Astrocyte (in vitro differentiated cells and primary cell): ENCODE measurements around the gene LRRC31. TPM values are rescaled to one million over a fixed set of nuclear protein-coding genes. Genes with fewer than 3 reads are reported as not detected.

Experiments
- DNase-seq: peaks from one replicate; pipeline ENCODE4 v3.0.0-alpha.2; 2010; ENCODE audit warnings: low read depth
- FAIRE-seq: peaks from 2 replicates; lab custom pipeline; 2011; peaks lifted over from hg19 to GRCh38; lab: Jason Lieb, UNC
- H2AFZ ChIP-seq: 2 replicates; pipeline ENCODE4 v1.6.0; 2012; ENCODE audit warnings: low read depth, low read length, inconsistent platforms
- H3K27ac ChIP-seq: 2 replicates; pipeline ENCODE4 v1.5.1; 2011; ENCODE audit warnings: low read depth, low read length, inconsistent platforms
- H3K27me3 ChIP-seq: 2 replicates; pipeline ENCODE4 v1.6.0; 2011; ENCODE audit warnings: low read length, inconsistent platforms; ENCODE audit not compliant: insufficient read depth
- H3K36me3 ChIP-seq: 2 replicates; pipeline ENCODE4 v1.5.1; 2011; ENCODE audit warnings: low read length, inconsistent platforms; ENCODE audit not compliant: insufficient read depth
- H3K4me1 ChIP-seq: 2 replicates; pipeline ENCODE4 v1.5.1; 2011; ENCODE audit warnings: low read length, inconsistent platforms; ENCODE audit not compliant: insufficient read depth
- H3K4me2 ChIP-seq: 2 replicates; pipeline ENCODE4 v1.6.0; 2012; ENCODE audit warnings: low read length, inconsistent platforms
- H3K4me3 ChIP-seq: 2 replicates; pipeline ENCODE4 v1.5.1; 2011; ENCODE audit warnings: low read depth, mild to moderate bottlenecking, low read length, inconsistent platforms; ENCODE audit not compliant: insufficient read depth
- H3K79me2 ChIP-seq: 2 replicates; pipeline ENCODE4 v1.6.0; 2012; ENCODE audit warnings: mild to moderate bottlenecking, low read length, inconsistent platforms; ENCODE audit not compliant: insufficient read depth
- H3K9ac ChIP-seq: 2 replicates; pipeline ENCODE4 v1.6.0; 2012; ENCODE audit warnings: mild to moderate bottlenecking, low read length, inconsistent platforms
- H3K9me3 ChIP-seq: 2 replicates; pipeline ENCODE4 v1.5.1; 2012; ENCODE audit warnings: low read depth, mild to moderate bottlenecking, low read length, inconsistent platforms; ENCODE audit not compliant: insufficient read depth
- H4K20me1 ChIP-seq: 2 replicates; pipeline ENCODE4 v1.6.0; 2012; ENCODE audit warnings: low read length, inconsistent platforms; ENCODE audit not compliant: insufficient read depth
- H3K27ac Mint-ChIP-seq: one replicate; pipeline ENCODE4 v1.8.0; 2021; ENCODE audit warnings: mild to moderate bottlenecking, mixed read lengths; ENCODE audit not compliant: unreplicated experiment
- H3K27me3 Mint-ChIP-seq: one replicate; pipeline ENCODE4 v1.8.0; 2021; ENCODE audit warnings: low read depth, mixed read lengths; ENCODE audit not compliant: unreplicated experiment
- H3K36me3 Mint-ChIP-seq: one replicate; pipeline ENCODE4 v1.8.0; 2021; ENCODE audit warnings: low read depth, mixed read lengths; ENCODE audit not compliant: unreplicated experiment
- H3K4me1 Mint-ChIP-seq: one replicate; pipeline ENCODE4 v1.8.0; 2021; ENCODE audit warnings: low read depth, mixed read lengths; ENCODE audit not compliant: unreplicated experiment
- H3K4me3 Mint-ChIP-seq: one replicate; pipeline ENCODE4 v1.8.0; 2021; ENCODE audit warnings: mild to moderate bottlenecking, moderate library complexity, mixed read lengths; ENCODE audit not compliant: unreplicated experiment
- H3K9me3 Mint-ChIP-seq: one replicate; pipeline ENCODE4 v1.8.0; 2021; ENCODE audit warnings: mild to moderate bottlenecking, mixed read lengths; ENCODE audit not compliant: unreplicated experiment
- CTCF ChIP-seq: IDR thresholded peaks from 2 replicates; pipeline ENCODE4 v1.5.1; 2011; ENCODE audit warnings: low read depth, mild to moderate bottlenecking, inconsistent platforms, low read length, moderate library complexity; ENCODE audit not compliant: insufficient read depth
- EZH2 ChIP-seq: IDR thresholded peaks from 2 replicates; pipeline ENCODE4 v1.6.1; 2012; ENCODE audit warnings: mild to moderate bottlenecking, low read length, inconsistent platforms; ENCODE audit not compliant: insufficient read depth
- total RNA-seq: library from RNA; stranded (reverse); gene quantifications from 2 replicates; pipeline ENCODE4 v1.2.1, GENCODE V29; 2021

The LRRC31 gene
- total RNA-seq, 1 donor from 2014 or later, result 0.16 TPM

- Histone ChIP-seq H3K9me3 (no peaks in the 10 kb centered on the region), H4K20me1 (no peaks in the 10 kb centered on the region), H3K36me3 (no peaks in the 10 kb centered on the region), H3K27me3 (peaks cover 8% of the 10 kb centered on the region), H2AFZ (no peak overlapping the region), H3K9ac (no peak overlapping the region), H3K27ac (no peak overlapping the region), H3K4me1 (no peaks in the 10 kb centered on the region), H3K4me3 (no peak overlapping the region), H3K4me2 (no peak overlapping the region), H3K79me2 (no peaks in the 10 kb centered on the region)
- Mint-ChIP-seq H3K4me3 (no peak overlapping the region), H3K9me3 (no peaks in the 10 kb centered on the region), H3K4me1 (no peaks in the 10 kb centered on the region), H3K36me3 (no peaks in the 10 kb centered on the region), H3K27ac (no peak overlapping the region), H3K27me3 (peaks cover 16% of the 10 kb centered on the region)
- TF ChIP-seq EZH2, result no peak
- TF ChIP-seq CTCF, result no peak
- FAIRE-seq (no peak), DNase-seq (no peak)
Measured at GRCh38 chr3:169855514-169855913, 14.2 kb downstream of the LRRC31 start.

- H3K4me1 Mint-ChIP-seq, result peaks cover 16% of the 10 kb centered on the region
- Histone ChIP-seq H3K4me1 (no peaks in the 10 kb centered on the region), H3K4me3 (no peak overlapping the region), H3K79me2 (no peaks in the 10 kb centered on the region), H3K9ac (no peak overlapping the region), H3K27me3 (no peaks in the 10 kb centered on the region), H2AFZ (no peak overlapping the region), H4K20me1 (no peaks in the 10 kb centered on the region), H3K36me3 (no peaks in the 10 kb centered on the region), H3K9me3 (no peaks in the 10 kb centered on the region), H3K4me2 (no peak overlapping the region), H3K27ac (no peak overlapping the region)
- no peak for TF ChIP-seq CTCF
- no peaks in the 10 kb centered on the region for H3K36me3 Mint-ChIP-seq
- no peaks in the 10 kb centered on the region for H3K9me3 Mint-ChIP-seq
- no peak overlapping the region for H3K27ac Mint-ChIP-seq
- no peak overlapping the region for H3K4me3 Mint-ChIP-seq
- peaks cover 8% of the 10 kb centered on the region for H3K27me3 Mint-ChIP-seq
- FAIRE-seq (no peak), DNase-seq (no peak)
Measured at GRCh38 chr3:169850618-169851017, 19.1 kb downstream of the LRRC31 start.

GRCh38 chr3:169848741-169849140, 21.0 kb downstream of the LRRC31 start:
- no peak for FAIRE-seq
- Histone ChIP-seq H3K79me2 (no peaks in the 10 kb centered on the region), H2AFZ (no peak overlapping the region), H3K4me3 (no peak overlapping the region), H4K20me1 (no peaks in the 10 kb centered on the region), H3K9ac (no peak overlapping the region), H3K36me3 (no peaks in the 10 kb centered on the region), H3K4me2 (no peak overlapping the region), H3K4me1 (no peaks in the 10 kb centered on the region), H3K27ac (no peak overlapping the region), H3K9me3 (no peaks in the 10 kb centered on the region), H3K27me3 (no peaks in the 10 kb centered on the region)
- TF ChIP-seq EZH2 (no peak), CTCF (no peak)
- no peaks in the 10 kb centered on the region for H3K9me3 Mint-ChIP-seq
- no peak overlapping the region for H3K4me3 Mint-ChIP-seq
- H3K27ac Mint-ChIP-seq, result no peak overlapping the region
- no peak for DNase-seq
- H3K4me1 Mint-ChIP-seq, result peaks cover 16% of the 10 kb centered on the region
- peaks cover 4% of the 10 kb centered on the region for H3K27me3 Mint-ChIP-seq
- H3K36me3 Mint-ChIP-seq, result no peaks in the 10 kb centered on the region
